HG02970 (cell line): ENCODE data around the gene ALDH1A3.

Source experiments
- ATAC-seq: cut with Tn5 transposase; IDR thresholded peaks from one replicate; pipeline ENCODE4 v1.9.1; 2021; ENCODE audit warnings: mild to moderate bottlenecking, moderate library complexity, moderate number of reproducible peaks; ENCODE audit not compliant: unreplicated experiment, low FRiP score

The ALDH1A3 gene

GRCh38 chr15:100880897-100881242 is 1.2 kb downstream of the ALDH1A3 start:
- ATAC-seq = no peak

GRCh38 chr15:100881573-100882336 is 2.1 kb downstream of the ALDH1A3 start:
- ATAC-seq = no peak

GRCh38 chr15:100885116-100885515 is 5.5 kb downstream of the ALDH1A3 start:
- ATAC-seq = no peak

GRCh38 chr15:100885811-100886210 is 6.2 kb downstream of the ALDH1A3 start:
- ATAC-seq = no peak

GRCh38 chr15:100887211-100887913 is 7.7 kb downstream of the ALDH1A3 start:
- no peak for ATAC-seq

GRCh38 chr15:100889385-100890050 is 9.9 kb downstream of the ALDH1A3 start:
- no peak for ATAC-seq

GRCh38 chr15:100890051-100890720 is 10.6 kb downstream of the ALDH1A3 start:
- ATAC-seq = no peak

- ATAC-seq = no peak
These were observed 11.2 kb downstream of the ALDH1A3 start for GRCh38 chr15:100890850-100891249.

- no peak for ATAC-seq
These were observed 11.8 kb downstream of the ALDH1A3 start for GRCh38 chr15:100891307-100892012.

GRCh38 chr15:100892013-100892355 is 12.4 kb downstream of the ALDH1A3 start:
- ATAC-seq = no peak

- no peak for ATAC-seq
These were observed 13.8 kb downstream of the ALDH1A3 start for GRCh38 chr15:100893261-100893963.

- ATAC-seq = no peak
These were observed 14.3 kb downstream of the ALDH1A3 start for GRCh38 chr15:100893964-100894295.

GRCh38 chr15:100895721-100896120 is 16.1 kb downstream of the ALDH1A3 start:
- ATAC-seq = no peak

GRCh38 chr15:100897221-100898151 is 17.9 kb downstream of the ALDH1A3 start:
- no peak for ATAC-seq

GRCh38 chr15:100898152-100898490 is 18.5 kb downstream of the ALDH1A3 start:
- no peak for ATAC-seq

- ATAC-seq = no peak
These were observed 19.2 kb downstream of the ALDH1A3 start for GRCh38 chr15:100898661-100899462.

- ATAC-seq = no peak
These were observed 20.0 kb downstream of the ALDH1A3 start for GRCh38 chr15:100899601-100900000.

- ATAC-seq = no peak
These were observed 20.6 kb downstream of the ALDH1A3 start for GRCh38 chr15:100900136-100900794.
